HAP-1 (cell line): ENCODE data around the gene GABRB2.

Experiments used
- DNase-seq, 2 experiments: peaks; one replicate each; pipeline ENCODE4 v3.0.0-alpha.2; 2016 to 2020; ENCODE audit warnings: low spot score in 2 of 2
- H3K27me3 ChIP-seq: fragments of 250-450 bp; sonication (Bioruptor Pico); 2 replicates; pipeline ENCODE4 v1.5.1; 2020; ENCODE audit warnings: low read depth, mild to moderate bottlenecking, moderate library complexity
- H3K36me3 ChIP-seq: fragments of 250-450 bp; sonication (Bioruptor Pico); replicated peaks from 2 replicates; pipeline ENCODE4 v1.5.1; 2020; ENCODE audit warnings: mild to moderate bottlenecking
- H3K4me1 ChIP-seq: fragments of 250-450 bp; sonication (Bioruptor Pico); 2 replicates; pipeline ENCODE4 v1.5.1; 2020; ENCODE audit warnings: mild to moderate bottlenecking
- H3K4me3 ChIP-seq: fragments of 250-450 bp; sonication (Bioruptor Pico); 2 replicates; pipeline ENCODE4 v1.5.1; 2020; ENCODE audit warnings: mild to moderate bottlenecking, moderate library complexity
- H3K9me3 ChIP-seq: fragments of 250-450 bp; sonication (Bioruptor Pico); 2 replicates; pipeline ENCODE4 v1.5.1; 2020; ENCODE audit warnings: mild to moderate bottlenecking, moderate library complexity
- in situ Hi-C: fragments of 300-500 bp; cut with MboI; formaldehyde crosslinking; loops from 3 replicates; pipeline ENCODE4 v1.14.3; 2020; ENCODE audit warnings: low sequenced_read_pairs, inconsistent platforms, mixed read lengths

The GABRB2 gene

DNA sequence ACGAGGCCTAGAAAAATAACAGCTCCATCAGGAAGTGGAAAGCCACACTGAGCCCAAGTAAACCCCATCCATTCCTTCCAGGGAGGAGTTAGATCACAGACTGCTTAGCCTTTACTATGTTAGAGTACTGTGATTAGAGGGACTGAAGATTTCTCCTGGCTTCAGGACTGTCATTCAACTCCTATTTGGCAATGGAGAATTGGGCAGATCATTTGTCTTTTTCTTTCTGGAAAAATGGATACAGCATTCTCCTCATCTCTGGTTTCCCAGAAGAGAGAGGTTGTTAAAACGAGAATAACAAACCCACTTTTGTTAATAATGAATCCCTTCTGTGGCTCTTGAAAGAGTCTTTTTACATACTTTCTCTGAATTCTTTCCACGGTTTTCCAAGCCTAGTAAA lies 150.4 kb downstream of the GABRB2 start:
- in situ Hi-C loops: no loop called here
- H3K9me3 ChIP-seq: no peaks in the 10 kb centered on the region
- H3K4me3 ChIP-seq: no peak overlapping the region
- H3K27me3 ChIP-seq: no peaks in the 10 kb centered on the region
- DNase-seq: no peak
- H3K36me3 ChIP-seq: no peaks in the 10 kb centered on the region
- H3K4me1 ChIP-seq: no peaks in the 10 kb centered on the region

DNA sequence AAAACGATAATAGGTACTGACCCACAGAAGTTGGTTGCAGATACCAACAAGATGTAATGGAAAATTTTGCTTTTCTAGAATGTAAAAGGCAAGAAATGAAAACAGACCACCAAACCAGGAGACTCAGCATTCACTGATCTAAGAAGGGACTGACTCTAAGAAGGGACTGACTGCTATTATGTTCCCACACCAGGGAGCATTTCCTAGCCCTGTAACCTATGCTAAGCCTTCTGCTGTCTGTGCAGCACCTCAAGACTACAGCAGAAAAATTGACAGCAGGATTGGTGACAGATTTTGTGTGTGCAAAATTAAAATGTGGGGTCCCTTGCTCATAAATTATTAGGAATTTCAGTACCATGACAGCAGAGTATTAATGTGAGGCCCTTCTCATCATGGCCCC lies 154.8 kb downstream of the GABRB2 start:
- no peaks in the 10 kb centered on the region for H3K9me3 ChIP-seq
- H3K4me1 ChIP-seq: no peaks in the 10 kb centered on the region
- no peak overlapping the region for H3K4me3 ChIP-seq
- H3K36me3 ChIP-seq: no peaks in the 10 kb centered on the region
- in situ Hi-C loops: no loop called here
- H3K27me3 ChIP-seq: no peaks in the 10 kb centered on the region
- DNase-seq: no peak

DNA sequence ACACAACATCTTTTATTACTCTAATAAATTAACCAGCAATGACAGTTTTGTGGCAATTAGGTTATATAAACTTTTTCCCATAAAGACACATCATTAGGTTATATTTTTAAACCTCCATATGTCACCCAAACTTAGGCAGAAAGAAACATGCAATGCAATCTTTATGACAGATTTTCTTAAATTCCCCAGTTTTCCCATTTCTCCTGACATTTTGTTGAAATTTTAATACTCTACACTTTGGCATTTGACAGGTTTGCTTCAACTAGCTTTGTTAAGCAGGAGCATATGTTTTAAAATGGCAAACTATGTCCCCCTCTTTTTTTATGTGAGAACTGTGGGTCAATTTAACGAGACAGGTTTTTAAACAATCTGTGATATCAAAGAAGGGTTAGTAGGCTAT lies 155.5 kb downstream of the GABRB2 start:
- no peak overlapping the region for H3K4me3 ChIP-seq
- no peaks in the 10 kb centered on the region for H3K36me3 ChIP-seq
- DNase-seq: no peak
- H3K9me3 ChIP-seq: no peaks in the 10 kb centered on the region
- no peaks in the 10 kb centered on the region for H3K4me1 ChIP-seq
- in situ Hi-C loops: no loop called here
- no peaks in the 10 kb centered on the region for H3K27me3 ChIP-seq

DNA sequence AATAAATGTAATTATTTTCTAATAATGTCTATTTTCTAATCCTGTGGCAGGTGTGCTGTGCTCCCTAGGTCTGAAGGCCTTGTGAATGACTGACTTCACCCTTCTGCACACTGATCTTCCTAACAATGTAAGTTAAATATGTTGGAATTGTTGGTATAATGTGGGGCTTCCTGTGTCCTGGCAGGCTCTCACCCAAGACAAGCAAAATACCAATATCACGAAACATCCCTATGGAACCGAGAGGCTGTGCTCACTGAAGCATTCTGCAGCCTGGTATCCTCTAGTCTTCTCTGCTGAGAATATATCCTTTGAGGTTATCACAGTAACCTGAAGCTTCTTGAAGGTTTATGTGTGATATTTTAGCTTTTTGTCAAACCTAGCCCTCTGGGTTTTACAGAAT lies 159.4 kb downstream of the GABRB2 start:
- in situ Hi-C loops: no loop called here
- H3K4me3 ChIP-seq: no peak overlapping the region
- no peaks in the 10 kb centered on the region for H3K4me1 ChIP-seq
- no peak for DNase-seq
- no peaks in the 10 kb centered on the region for H3K9me3 ChIP-seq
- H3K36me3 ChIP-seq: no peaks in the 10 kb centered on the region
- H3K27me3 ChIP-seq: no peaks in the 10 kb centered on the region

DNA sequence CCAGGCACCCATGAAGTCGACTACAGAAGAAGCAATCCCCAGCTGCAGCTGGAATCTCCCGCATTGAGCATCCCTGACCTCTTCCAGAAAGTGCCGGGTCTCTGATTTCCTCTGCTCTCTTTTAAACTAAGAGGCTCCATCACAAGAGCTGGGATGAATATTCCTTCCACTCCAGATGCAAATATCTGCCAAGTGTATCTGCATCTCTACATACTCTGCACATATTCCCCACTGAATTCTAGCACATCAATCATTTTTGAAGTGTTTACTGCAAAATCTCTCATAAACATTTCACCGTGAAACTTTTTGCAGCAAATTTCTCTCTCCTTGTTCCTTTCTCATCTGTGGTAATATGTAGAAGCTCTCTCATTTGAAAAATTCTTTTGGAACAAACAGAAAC lies 161.5 kb downstream of the GABRB2 start:
- Histone ChIP-seq H3K36me3 (no peaks in the 10 kb centered on the region), H3K9me3 (no peaks in the 10 kb centered on the region), H3K27me3 (no peaks in the 10 kb centered on the region), H3K4me1 (no peaks in the 10 kb centered on the region), H3K4me3 (no peak overlapping the region)
- in situ Hi-C loops: no loop called here
- DNase-seq: no peak

DNA sequence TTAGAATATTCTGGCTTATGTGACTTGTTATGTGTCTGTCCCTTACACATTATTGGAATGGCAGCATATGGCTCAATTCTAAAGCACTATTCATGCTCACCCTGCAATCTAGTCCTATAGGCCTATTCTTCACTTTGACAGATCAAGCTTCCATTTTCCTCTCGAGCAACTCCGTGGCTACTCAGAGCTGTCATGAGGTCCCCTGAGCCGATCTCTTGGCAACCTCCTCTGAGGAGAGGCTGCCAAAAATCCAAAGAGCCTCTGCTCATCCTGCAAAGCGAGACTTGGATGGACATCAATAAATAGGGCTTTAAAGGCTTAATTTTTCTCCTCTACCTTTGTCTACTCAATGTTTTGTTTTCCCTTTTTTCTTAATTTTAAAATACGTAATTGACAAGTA lies 163.8 kb downstream of the GABRB2 start:
- H3K9me3 ChIP-seq: no peaks in the 10 kb centered on the region
- no peak for DNase-seq
- in situ Hi-C loops: no loop called here
- H3K27me3 ChIP-seq: no peaks in the 10 kb centered on the region
- H3K4me3 ChIP-seq: no peak overlapping the region
- no peaks in the 10 kb centered on the region for H3K36me3 ChIP-seq
- no peaks in the 10 kb centered on the region for H3K4me1 ChIP-seq

DNA sequence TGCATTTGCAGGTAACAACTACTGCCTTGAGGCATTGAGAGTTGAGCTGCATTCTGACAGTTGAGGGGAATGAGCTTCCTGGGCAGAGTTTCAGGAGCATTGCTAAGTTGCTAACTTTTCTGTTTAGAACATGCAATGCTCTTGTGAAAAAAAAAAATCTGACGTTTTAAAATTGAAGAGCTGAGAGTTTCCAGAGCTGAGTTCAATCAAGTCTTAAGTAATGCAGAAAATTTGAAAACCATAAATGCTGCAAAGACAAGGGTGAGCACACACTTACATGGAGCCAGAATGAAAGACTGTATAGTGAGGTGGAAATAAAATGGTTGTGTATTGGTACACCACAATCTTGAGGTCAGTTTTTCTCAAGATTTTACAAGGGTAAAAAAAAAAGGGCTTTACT lies 166.0 kb downstream of the GABRB2 start:
- H3K27me3 ChIP-seq: no peaks in the 10 kb centered on the region
- no peaks in the 10 kb centered on the region for H3K4me1 ChIP-seq
- no peaks in the 10 kb centered on the region for H3K9me3 ChIP-seq
- H3K4me3 ChIP-seq: no peak overlapping the region
- DNase-seq: no peak
- in situ Hi-C loops: no loop called here
- no peaks in the 10 kb centered on the region for H3K36me3 ChIP-seq

DNA sequence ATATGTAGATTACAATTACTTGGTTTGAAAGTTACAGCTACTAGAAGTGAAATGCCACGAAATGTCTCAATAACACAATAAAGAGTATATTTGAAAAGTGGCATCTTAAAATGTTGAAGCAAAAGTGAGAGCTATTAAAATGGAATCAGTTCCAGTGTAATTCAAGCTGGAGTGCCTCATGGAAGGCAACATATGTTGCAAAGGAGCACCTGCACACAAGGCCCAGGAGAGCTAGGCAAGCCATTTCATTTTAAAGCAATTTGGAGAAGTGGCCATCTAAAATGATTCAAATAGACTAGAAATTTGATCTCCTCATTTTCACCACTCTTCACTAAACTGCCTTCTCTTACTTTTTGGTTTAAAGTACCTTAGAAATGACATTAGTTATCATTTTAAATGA lies 167.8 kb downstream of the GABRB2 start:
- Histone ChIP-seq H3K27me3 (no peaks in the 10 kb centered on the region), H3K36me3 (no peaks in the 10 kb centered on the region), H3K4me1 (no peaks in the 10 kb centered on the region), H3K4me3 (no peak overlapping the region), H3K9me3 (no peaks in the 10 kb centered on the region)
- no peak for DNase-seq
- in situ Hi-C loops: no loop called here

DNA sequence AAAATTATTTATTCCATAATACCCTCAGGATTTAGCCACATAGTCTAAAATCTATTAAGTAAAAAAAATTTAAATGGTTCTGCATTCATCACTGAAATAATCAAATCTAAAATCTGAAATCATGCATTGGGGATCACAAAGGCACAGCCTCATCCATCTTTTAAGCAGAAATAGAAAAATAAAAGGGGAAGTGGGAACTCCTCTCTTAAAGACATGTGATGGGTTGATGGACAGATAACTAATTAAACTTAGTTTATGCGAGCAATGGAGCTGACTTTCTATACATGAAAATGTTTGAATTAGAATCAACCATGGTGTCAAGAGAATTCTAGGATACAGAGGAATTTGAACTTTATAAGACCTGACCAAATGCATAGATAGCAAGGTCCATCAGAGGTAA lies 170.5 kb downstream of the GABRB2 start:
- in situ Hi-C loops: no loop called here
- no peak for DNase-seq
- Histone ChIP-seq H3K36me3 (no peaks in the 10 kb centered on the region), H3K4me1 (no peaks in the 10 kb centered on the region), H3K27me3 (no peaks in the 10 kb centered on the region), H3K9me3 (no peaks in the 10 kb centered on the region), H3K4me3 (no peak overlapping the region)

DNA sequence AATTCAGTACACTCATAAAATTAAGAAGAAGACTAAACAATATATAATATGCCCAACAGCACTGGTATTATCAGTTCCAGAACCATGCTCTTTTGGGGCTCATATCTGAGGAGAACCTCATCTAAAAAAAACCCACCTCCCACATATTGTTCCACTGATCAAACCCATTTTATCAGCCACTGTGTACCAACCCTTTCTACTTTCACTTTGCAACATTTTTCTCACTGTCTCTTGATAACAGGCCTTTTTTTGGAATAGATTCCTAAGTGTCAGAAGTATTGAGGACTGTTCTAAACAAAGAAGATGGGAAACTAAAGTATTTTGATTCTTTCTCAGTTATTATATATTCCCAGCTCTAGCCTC lies 173.2 kb downstream of the GABRB2 start:
- H3K36me3 ChIP-seq: no peaks in the 10 kb centered on the region
- in situ Hi-C loops: no loop called here
- DNase-seq: no peak
- no peaks in the 10 kb centered on the region for H3K9me3 ChIP-seq
- H3K27me3 ChIP-seq: no peaks in the 10 kb centered on the region
- no peaks in the 10 kb centered on the region for H3K4me1 ChIP-seq
- no peak overlapping the region for H3K4me3 ChIP-seq

DNA sequence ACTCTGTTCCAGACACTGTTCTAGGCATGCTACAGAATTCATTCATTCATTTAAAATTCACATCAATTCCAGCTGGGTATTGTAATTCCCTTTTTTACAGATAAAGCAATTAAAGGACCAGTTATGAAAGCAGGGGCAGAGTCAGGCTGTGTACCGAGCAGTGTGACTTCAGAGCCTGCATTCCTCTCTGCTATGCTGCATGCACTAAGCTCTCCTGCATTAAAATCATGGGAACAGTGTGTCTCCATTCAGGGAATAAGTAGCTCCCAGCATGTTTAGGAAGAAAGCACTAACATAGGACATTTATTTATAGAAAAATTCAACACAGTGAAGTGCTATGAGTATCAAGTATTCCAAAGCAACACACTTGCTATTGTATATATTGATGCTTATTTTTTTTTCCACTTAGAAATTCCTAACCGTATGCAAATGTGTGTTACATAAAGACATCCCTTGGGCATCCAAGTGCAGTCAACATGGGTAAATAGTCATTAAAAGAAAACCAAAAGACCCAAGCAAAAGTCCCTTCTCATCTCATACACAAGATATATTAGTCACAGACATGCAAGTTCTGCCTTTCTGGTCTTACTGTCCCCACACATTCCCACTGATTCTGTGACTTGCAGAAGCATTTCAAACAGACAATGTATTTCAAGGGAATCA lies 173.7 kb downstream of the GABRB2 start:
- in situ Hi-C loops: no loop called here
- H3K4me3 ChIP-seq: no peak overlapping the region
- no peaks in the 10 kb centered on the region for H3K36me3 ChIP-seq
- H3K27me3 ChIP-seq: no peaks in the 10 kb centered on the region
- H3K9me3 ChIP-seq: no peaks in the 10 kb centered on the region
- no peaks in the 10 kb centered on the region for H3K4me1 ChIP-seq
- DNase-seq: no peak

DNA sequence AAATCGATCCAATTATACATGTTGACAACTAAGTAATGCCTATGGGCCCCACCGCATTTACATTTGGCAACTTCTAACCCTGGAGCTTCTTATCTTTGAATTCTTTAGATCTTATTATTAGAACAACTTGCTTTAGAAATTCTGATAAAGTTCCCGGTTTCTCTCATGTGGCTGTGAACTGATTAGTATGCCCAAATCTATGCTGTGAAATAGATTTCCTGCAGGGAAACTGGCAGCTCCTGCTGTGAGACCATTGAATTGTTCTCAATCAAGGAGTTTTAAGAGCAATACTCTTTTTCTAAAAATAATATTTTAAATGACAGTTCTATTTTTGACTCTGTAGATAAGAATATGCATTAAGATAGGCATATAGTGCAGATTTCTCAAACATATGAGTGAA lies 177.5 kb downstream of the GABRB2 start:
- Histone ChIP-seq H3K36me3 (no peaks in the 10 kb centered on the region), H3K4me1 (no peaks in the 10 kb centered on the region), H3K27me3 (no peaks in the 10 kb centered on the region), H3K9me3 (no peaks in the 10 kb centered on the region), H3K4me3 (no peak overlapping the region)
- in situ Hi-C loops: no loop called here
- DNase-seq: no peak

DNA sequence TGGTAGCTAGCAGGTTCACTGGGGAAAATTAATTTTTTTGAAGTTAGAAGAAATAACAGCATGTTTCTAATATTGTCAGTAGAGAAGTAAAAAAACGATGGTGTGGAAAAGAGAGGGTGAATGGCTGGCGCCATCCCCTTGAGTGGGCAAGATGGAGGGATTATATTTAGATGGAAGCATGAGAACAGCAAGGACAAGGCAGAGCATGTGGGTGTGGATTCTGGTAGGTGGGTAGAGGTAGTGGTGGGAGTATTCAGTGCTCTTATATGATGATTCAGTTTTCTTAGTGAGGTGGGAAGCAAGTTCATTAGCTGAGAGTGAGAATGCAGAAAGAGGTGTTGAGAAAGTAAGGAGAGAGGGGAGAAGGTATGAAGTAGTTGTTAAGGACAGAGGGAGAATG lies 188.1 kb downstream of the GABRB2 start:
- Histone ChIP-seq H3K4me3 (no peak overlapping the region), H3K4me1 (no peaks in the 10 kb centered on the region), H3K27me3 (no peaks in the 10 kb centered on the region), H3K36me3 (no peaks in the 10 kb centered on the region), H3K9me3 (no peaks in the 10 kb centered on the region)
- DNase-seq: no peak
- in situ Hi-C loops: no loop called here

DNA sequence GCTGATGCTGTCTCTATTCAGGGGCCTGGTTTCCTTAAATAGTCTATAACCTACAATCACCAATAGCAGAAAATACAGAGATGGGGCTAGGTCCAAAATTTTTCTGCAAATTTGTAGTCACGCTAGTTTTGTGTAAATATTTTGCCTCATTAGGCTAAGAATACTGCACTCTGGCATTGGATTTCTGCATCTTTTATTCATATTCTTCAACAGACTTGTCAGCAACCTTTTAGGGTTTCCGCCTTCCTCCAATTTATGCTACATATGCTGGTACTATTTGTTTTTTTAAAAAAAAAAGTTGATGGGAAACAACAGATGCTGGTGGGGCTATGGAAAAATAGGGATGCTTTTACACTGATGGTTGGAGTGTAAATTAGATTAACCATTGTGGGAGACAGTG lies 202.3 kb downstream of the GABRB2 start:
- no peak overlapping the region for H3K4me3 ChIP-seq
- no peaks in the 10 kb centered on the region for H3K36me3 ChIP-seq
- DNase-seq: no peak
- H3K4me1 ChIP-seq: no peaks in the 10 kb centered on the region
- no peaks in the 10 kb centered on the region for H3K27me3 ChIP-seq
- no peaks in the 10 kb centered on the region for H3K9me3 ChIP-seq
- in situ Hi-C loops: no loop called here

DNA sequence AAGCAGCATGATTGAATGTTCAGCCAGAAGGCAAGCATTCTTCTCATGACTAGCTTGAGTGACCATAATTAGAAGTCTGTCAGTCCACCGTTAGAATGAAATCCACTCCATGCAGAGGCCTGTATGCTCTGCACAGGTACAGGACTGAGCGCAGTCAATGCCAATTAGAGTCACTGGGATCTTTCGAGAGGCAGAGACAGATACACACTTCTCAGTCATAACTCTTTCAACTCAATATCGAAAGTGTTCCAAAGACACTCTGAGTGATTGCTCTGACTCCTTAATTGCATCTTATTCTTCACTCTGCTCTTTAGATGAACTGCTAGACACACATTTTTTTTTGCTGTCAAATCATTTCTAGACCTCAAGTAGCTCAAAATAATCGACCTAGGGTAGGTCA lies 203.6 kb downstream of the GABRB2 start:
- in situ Hi-C loops: no loop called here
- no peaks in the 10 kb centered on the region for H3K9me3 ChIP-seq
- no peak for DNase-seq
- no peaks in the 10 kb centered on the region for H3K27me3 ChIP-seq
- H3K4me1 ChIP-seq: no peaks in the 10 kb centered on the region
- H3K4me3 ChIP-seq: no peak overlapping the region
- no peaks in the 10 kb centered on the region for H3K36me3 ChIP-seq
